GM12801 (cell line): ENCODE measurements around the gene SH2D2A.

Source experiments
- TF ChIP-seq, protein P1 (sequence below): IDR thresholded peaks from one replicate; pipeline ENCODE4 v1.5.1; 2011; ENCODE audit warnings: control low read depth; ENCODE audit not compliant: insufficient read length; ENCODE audit errors: extremely low read depth

The SH2D2A gene

DNA sequence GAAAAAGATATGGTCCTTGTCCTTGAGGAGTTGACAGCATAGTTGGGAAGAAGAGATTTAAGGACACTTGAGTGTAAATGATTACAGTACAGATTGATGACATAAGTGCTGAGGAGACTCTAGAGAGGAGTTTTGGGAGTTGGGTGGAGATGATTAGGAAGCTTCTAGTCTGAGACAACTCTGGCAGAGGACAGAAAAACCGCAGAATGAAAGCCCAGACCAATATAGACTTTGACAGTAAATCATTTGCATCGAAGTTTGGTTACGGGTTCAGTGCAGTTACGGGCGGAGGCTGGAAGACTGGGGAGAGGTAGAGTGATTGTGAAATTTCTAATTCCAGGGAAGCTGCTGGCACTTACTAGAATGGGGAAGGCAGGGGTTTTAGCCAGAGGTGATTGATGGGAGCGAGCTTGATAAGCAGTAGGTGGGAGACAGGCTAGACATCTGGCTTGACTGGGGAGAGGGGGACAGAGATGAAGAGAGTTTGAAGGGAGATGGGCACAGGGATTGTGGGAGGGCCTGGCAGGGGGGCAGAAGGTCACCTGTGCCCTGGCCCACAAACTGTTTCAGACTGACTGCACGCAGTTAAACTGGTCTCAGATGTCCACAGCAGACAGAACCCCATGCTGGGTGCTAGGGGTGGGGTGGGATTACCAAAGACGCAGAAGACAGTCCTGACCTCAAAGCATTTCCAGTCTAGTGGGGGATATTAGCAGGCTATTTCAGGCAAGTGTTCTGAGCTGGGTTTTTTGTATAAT, 20.1 kb downstream of the SH2D2A start:
- TF ChIP-seq, protein P1, sequence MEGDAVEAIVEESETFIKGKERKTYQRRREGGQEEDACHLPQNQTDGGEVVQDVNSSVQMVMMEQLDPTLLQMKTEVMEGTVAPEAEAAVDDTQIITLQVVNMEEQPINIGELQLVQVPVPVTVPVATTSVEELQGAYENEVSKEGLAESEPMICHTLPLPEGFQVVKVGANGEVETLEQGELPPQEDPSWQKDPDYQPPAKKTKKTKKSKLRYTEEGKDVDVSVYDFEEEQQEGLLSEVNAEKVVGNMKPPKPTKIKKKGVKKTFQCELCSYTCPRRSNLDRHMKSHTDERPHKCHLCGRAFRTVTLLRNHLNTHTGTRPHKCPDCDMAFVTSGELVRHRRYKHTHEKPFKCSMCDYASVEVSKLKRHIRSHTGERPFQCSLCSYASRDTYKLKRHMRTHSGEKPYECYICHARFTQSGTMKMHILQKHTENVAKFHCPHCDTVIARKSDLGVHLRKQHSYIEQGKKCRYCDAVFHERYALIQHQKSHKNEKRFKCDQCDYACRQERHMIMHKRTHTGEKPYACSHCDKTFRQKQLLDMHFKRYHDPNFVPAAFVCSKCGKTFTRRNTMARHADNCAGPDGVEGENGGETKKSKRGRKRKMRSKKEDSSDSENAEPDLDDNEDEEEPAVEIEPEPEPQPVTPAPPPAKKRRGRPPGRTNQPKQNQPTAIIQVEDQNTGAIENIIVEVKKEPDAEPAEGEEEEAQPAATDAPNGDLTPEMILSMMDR: no peak

DNA sequence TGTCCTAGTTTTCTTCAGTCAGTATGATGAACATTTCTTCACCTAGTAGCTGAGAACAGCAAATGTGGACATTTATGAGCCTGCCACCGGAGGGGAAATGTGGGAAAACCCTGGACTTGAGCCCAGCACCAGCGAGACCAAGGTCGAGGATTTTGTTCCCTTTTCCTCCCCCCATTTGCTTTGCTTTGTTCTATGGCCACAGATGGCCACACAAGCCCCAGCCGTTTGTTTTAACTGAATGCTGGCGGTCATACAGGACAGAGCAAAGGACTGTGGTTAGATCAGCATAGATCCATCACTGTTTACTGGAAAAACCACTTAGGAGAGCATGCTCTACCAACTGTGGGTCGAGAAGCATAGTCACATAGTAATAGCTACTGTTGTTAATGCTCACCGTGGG, 20.9 kb downstream of the SH2D2A start:
- TF ChIP-seq, protein P1: no peak

DNA sequence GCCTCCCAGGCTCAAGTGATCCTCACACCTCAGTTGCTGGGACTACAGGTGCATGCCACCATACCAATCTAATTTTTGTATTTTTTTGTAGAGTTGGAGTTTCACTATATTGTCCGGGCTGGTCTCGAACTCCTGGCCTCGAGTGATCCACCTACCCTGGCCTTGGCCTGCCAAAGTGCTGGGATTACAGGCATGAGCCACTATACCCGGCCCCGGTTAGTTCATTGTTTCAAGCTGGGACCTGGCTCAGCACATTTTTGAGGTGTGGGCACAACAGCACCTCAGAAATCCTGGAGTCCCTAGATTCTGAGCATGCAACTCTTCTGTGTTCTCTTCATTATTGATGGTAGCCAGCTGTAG, 21.3 kb downstream of the SH2D2A start:
- TF ChIP-seq, protein P1: no peak

DNA sequence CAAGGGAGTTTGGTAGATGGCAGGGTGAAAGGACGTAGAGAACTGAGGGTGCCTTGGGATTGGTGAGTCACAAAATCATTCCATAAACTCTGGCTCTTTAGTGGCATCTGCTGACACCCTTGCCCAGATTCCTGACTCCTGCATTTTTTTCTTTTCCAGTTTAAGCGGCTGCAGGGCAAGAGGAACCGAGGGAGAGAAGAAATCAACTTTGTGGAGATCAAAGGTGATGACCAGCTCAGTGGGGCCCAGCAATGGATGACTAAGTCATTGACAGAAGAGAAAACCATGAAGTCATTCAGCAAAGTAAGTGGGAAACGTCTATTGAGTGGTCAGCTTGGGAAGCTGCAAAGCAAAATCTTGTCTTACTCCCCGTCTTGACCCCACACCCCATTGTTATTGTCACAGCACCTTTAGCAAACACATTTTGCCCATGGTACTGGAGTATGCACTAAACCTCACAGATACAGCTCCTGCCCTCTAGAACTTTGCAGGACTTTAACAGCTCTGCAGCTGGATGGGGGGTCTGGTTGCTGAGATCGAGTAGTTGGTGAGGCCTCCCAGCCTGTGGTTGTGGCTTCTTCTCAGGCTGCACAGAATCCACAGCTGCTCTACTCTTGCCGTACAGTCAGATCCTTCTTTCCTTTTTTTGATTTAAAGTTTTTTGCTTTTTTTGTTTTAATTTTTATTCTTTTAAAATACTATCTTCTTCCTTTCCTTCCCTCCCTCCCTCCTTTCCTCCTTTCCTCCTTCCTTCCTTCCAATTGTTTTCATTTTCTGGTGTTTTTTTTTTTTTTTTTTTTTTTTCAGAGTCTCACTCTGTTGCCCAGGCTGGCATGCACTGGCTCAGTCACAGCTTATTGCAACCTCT, 21.9 kb downstream of the SH2D2A start:
- TF ChIP-seq, protein P1: no peak

DNA sequence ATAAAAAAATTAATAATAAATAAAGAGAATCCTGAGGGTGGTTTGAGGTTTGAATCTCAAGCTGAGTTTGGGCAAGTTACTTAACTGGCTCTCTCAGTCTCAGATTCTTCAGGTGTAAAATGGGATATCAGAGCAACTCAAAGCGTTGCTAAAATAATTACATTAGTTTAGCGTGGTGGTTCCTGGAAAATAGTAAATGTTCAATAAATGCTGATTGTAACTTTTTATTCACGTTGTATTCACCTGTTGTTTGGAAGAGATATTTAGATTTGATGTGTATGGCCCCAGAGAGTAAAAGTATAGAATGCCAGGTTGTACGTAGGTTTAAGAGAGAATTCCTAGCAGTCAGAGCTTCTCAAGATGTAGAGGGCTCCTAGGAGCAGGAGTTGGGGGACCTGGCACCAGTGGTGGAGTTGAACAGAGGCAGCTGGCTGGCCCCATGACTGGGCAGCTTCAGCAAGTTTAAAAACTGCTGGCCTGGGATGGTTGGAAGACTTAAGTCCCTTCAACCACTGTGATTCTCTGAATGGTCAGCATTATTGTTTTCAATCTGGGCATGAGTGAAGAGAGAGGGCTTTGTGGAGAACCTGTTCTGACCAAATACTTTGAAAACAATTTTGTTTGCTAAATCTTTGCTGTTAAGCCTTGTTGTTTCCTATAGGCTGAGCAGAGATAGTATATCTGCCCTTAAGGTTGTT, 26.9 kb downstream of the SH2D2A start:
- TF ChIP-seq, protein P1: no peak

DNA sequence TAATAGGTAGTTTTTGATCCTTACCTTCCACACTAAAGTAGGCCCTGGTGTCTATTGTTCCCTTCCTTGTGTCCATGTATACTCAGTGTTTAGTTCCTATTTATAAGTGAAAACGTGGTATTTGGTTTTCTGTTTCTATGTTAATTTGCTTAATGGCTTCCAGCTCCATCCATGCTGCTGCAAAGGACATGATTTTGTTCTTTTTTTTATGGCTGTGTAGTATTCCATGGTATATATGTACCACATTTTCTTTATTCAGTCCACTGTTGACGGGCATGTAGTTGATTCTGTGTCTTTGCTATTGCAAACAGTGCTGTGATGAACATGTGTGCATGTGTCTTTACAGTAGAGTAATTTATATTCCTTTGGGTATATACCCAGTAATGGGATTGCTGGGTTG, 28.5 kb downstream of the SH2D2A start:
- TF ChIP-seq, protein P1: no peak

DNA sequence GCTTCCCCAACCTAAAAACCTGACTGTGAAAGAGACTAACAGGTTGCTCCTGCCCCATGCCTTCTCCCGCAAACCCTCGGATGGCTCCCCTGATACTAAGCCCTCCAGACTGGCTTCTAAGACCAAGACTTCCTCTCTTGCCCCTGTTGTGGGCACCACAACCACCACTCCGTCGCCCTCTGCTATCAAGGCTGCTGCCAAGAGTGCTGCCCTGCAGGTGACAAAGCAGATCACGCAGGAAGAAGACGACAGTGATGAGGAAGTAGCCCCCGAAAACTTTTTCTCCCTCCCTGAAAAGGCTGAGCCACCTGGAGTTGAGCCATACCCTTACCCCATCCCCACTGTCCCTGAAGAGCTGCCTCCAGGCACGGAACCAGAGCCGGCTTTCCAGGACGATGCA, 30.0 kb downstream of the SH2D2A start:
- TF ChIP-seq, protein P1: no peak
